K562 (cell line): ENCODE data around the gene CAPZB. TPM values are rescaled to one million over a fixed set of nuclear protein-coding genes. Genes with fewer than 3 reads are reported as not detected.

ENCODE experiments used
- ATAC-seq: fragments of 200-7000 bp; cut with Tn5 transposase; 3 replicates; pipeline ENCODE4 v1.9.1; 2020; ENCODE audit warnings: moderate library complexity
- BruUV-seq: library from RNA; stranded (reverse); fragments of 400-500 nt; replicated peaks from 2 replicates; lab custom pipeline; 2021; lab: Mats Ljungman, UMichigan
- CTCF ChIA-PET: fragments of 300-600 bp; formaldehyde crosslinking; extraction: SDS; loops from one replicate; lab custom pipeline; 2021; ENCODE audit warnings: low intra/inter-chr PET ratio; lab: Yijun Ruan, JAX
- POLR2A ChIA-PET: fragments of 300-600, 350-650 bp; sonication (Branson Sonifier 250); formaldehyde crosslinking; extraction: SDS; loops from one replicate; lab custom pipeline; 2021; ENCODE audit warnings: antibody characterized with exemption, inconsistent platforms; lab: Yijun Ruan, JAX
- DNase-seq, 4 experiments: peaks; one replicate each; pipeline versions ENCODE4 v3.0.0 to v3.0.0-alpha.2; 2011 to 2018; ENCODE audit warnings: low spot score in 3 of 4, mixed read lengths in 3 of 4; ENCODE audit errors: extremely low read depth in 1 of 4
- FAIRE-seq: peaks from 2 replicates; lab custom pipeline; 2011; peaks lifted over from hg19 to GRCh38; lab: Jason Lieb, UNC
- H2AFZ ChIP-seq: 2 replicates; pipeline ENCODE4 v1.6.0; 2011; ENCODE audit warnings: low read depth, low read length, control low read depth, inconsistent platforms
- H3K27ac ChIP-seq: fragments of 200-600 bp; 3 replicates; pipeline ENCODE4 v1.8.0; 2011; ENCODE audit warnings: low read depth, mild to moderate bottlenecking, control low read depth, inconsistent platforms, low read length, moderate library complexity, mixed read lengths; ENCODE audit errors: extremely low read depth
- H3K27me3 ChIP-seq, 2 experiments: fragments of 300-600 bp in 1 of 2; 2 replicates in 1 of 2; 3 replicates in 1 of 2; pipeline versions ENCODE4 v1.6.0 to v1.8.0; 2011; ENCODE audit warnings: inconsistent platforms in 2 of 2, low read length in 2 of 2, mild to moderate bottlenecking in 1 of 2, mixed read lengths in 1 of 2, moderate library complexity in 1 of 2; ENCODE audit not compliant: control insufficient read depth in 2 of 2, insufficient read depth in 2 of 2
- H3K36me3 ChIP-seq: fragments of 300-600 bp; 3 replicates; pipeline ENCODE4 v1.8.0; 2011; ENCODE audit warnings: mild to moderate bottlenecking, low read length, inconsistent platforms; ENCODE audit not compliant: control insufficient read depth, insufficient read depth
- H3K4me1 ChIP-seq, 2 experiments: fragments of 200-600 bp in 1 of 2; replicated peaks in 1 of 2; 2 replicates in 1 of 2; 3 replicates in 1 of 2; pipeline versions ENCODE4 v1.5.1 to v1.8.0; 2011; ENCODE audit warnings: inconsistent platforms in 2 of 2, low read length in 2 of 2, mild to moderate bottlenecking in 1 of 2, mixed read lengths in 1 of 2, moderate library complexity in 1 of 2; ENCODE audit not compliant: control insufficient read depth in 2 of 2, insufficient read depth in 2 of 2
- H3K4me2 ChIP-seq: 2 replicates; pipeline ENCODE4 v1.6.1; 2011; ENCODE audit warnings: low read length, control low read depth, inconsistent platforms, mixed read lengths; ENCODE audit not compliant: insufficient read depth
- H3K4me3 ChIP-seq: fragments of 200-600 bp; sonication (generic), shearing (Covaris generic); 2 replicates; pipeline ENCODE4 v1.5.1; 2016; ENCODE audit warnings: control low read depth, inconsistent platforms
- H3K79me2 ChIP-seq: fragments of 200-600 bp; 3 replicates; pipeline ENCODE4 v1.8.0; 2011; ENCODE audit warnings: low read length, inconsistent platforms; ENCODE audit not compliant: control insufficient read depth, insufficient read depth
- H3K9ac ChIP-seq, 2 experiments: 2 replicates each; pipeline versions ENCODE4 v1.6.0 to v1.6.1; 2011; ENCODE audit warnings: low read depth in 2 of 2, low read length in 2 of 2, control low read depth in 1 of 2, inconsistent platforms in 1 of 2, mild to moderate bottlenecking in 1 of 2, mixed read lengths in 1 of 2; ENCODE audit not compliant: insufficient read depth in 1 of 2
- H3K9me1 ChIP-seq: one replicate; pipeline ENCODE4 v1.6.0; 2011; ENCODE audit warnings: inconsistent platforms, mild to moderate bottlenecking, low read length, moderate library complexity; ENCODE audit not compliant: control insufficient read depth, insufficient read depth
- H3K9me3 ChIP-seq: replicated peaks from 2 replicates; pipeline ENCODE4 v1.5.1; 2011; ENCODE audit warnings: low read depth, low read length, inconsistent platforms; ENCODE audit not compliant: control insufficient read depth, insufficient read depth
- H4K20me1 ChIP-seq: replicated peaks from 2 replicates; pipeline ENCODE4 v1.6.1; 2011; ENCODE audit warnings: low read length, inconsistent platforms, mixed read lengths; ENCODE audit not compliant: control insufficient read depth, insufficient read depth
- ATF3 ChIP-seq, 2 experiments: fragments of 450-650 bp in 1 of 2; sonication (generic) in 1 of 2; formaldehyde crosslinking in 1 of 2; IDR thresholded peaks in 1 of 2; conservative IDR thresholded peaks in 1 of 2; 2 replicates each; pipeline versions ENCODE4 v1.6.1 to v1.8.1; 2016 to 2023; ENCODE audit warnings: mild to moderate bottlenecking in 2 of 2, moderate library complexity in 2 of 2, inconsistent platforms in 1 of 2, missing genetic modification reagents in 1 of 2
- CEBPG ChIP-seq, 3 experiments: fragments of 200-800 bp in 1 of 3; sonication (Bioruptor generic) in 1 of 3; sonication (generic) in 1 of 3; formaldehyde crosslinking in 1 of 3; IDR thresholded peaks in 2 of 3; conservative IDR thresholded peaks in 1 of 3; 2 replicates each; pipeline versions ENCODE4 v1.6.1 to v1.8.0; 2016 to 2022; ENCODE audit warnings: missing compliant biosample characterization in 2 of 3, missing genetic modification characterization in 2 of 3, mild to moderate bottlenecking in 1 of 3, missing genetic modification reagents in 1 of 3
- FOSL1 ChIP-seq: fragments of 200-800 bp; sonication (Bioruptor generic); conservative IDR thresholded peaks from 2 replicates; pipeline ENCODE4 v1.6.1; 2016; ENCODE audit warnings: missing genetic modification characterization, missing compliant biosample characterization
- IRF2 ChIP-seq: sonication (generic); formaldehyde crosslinking; IDR thresholded peaks from 2 replicates; pipeline ENCODE4 v1.8.1; 2022; ENCODE audit warnings: mild to moderate bottlenecking, missing genetic modification reagents
- MEIS2 ChIP-seq: fragments of 450-650 bp; IDR thresholded peaks from 2 replicates; pipeline ENCODE4 v1.6.1; 2014; ENCODE audit warnings: mild to moderate bottlenecking; ENCODE audit not compliant: partially characterized antibody
- MLLT1 ChIP-seq, 2 experiments: fragments of 450-650 bp; IDR thresholded peaks; 2 replicates each; pipeline ENCODE4 v1.6.1; 2016
- SMAD2 ChIP-seq: fragments of 150-350 bp; IDR thresholded peaks from 2 replicates; pipeline ENCODE4 v1.6.1; 2014; ENCODE audit warnings: low read depth, mild to moderate bottlenecking, low read length
- WGBS: fragments of 100-300 bp; shearing (Covaris generic); methylation state at CpG from one replicate; pipeline ENCODE4 v1.1.6; 2016; ENCODE audit warnings: low coverage, mixed read lengths; ENCODE audit not compliant: insufficient coverage; ENCODE audit errors: missing lambda C conversion rate; 5-methylcytosine and 5-hydroxymethylcytosine counted together
- in situ Hi-C: fragments of 300-500 bp; cut with MboI; formaldehyde crosslinking; loops from 4 replicates; pipeline ENCODE4 v1.15.0; 2018; ENCODE audit warnings: inconsistent platforms, mixed read lengths
- intact Hi-C: fragments of 100-400 bp; cut with micrococcal nuclease; formaldehyde crosslinking; loops from 2 replicates; pipeline ENCODE4 v1.14.2; 2022
- polyA plus RNA-seq, 8 experiments: library from polyadenylated mRNA; depleted of rRNA in 4 of 8; stranded (reverse) in 5 of 8; unstranded in 3 of 8; fragments of >200 nt; fragmentation: Nextera tagmentation in 2 of 8; fragmentation: Illumina TruSeq in 1 of 8; extraction: Ambion mirVana in 2 of 8; extraction: Trizol in 1 of 8; gene quantifications; 2 replicates each; pipeline versions ENCODE4 v1.2.1 to v1.2.3, GENCODE V29; 2011 to 2014; ENCODE audit warnings: inconsistent platforms in 1 of 8, missing spikeins in 1 of 8
- total RNA-seq, 7 experiments: library from RNA; depleted of rRNA in 6 of 7; stranded (reverse); fragments of >200 nt in 6 of 7; fragmentation: Illumina TruSeq in 2 of 7; extraction: Trizol in 2 of 7; gene quantifications; 2 replicates each; pipeline versions ENCODE4 v1.2.1 to v1.2.3, GENCODE V29; 2011 to 2021; ENCODE audit warnings: low replicate concordance in 1 of 7

CAPZB gene
- total and polyA plus RNA-seq, 9 of the 15 experiments (the other 6 are each of a cell fraction or from before 2014, with no cell fraction given), result 57.6 to 297 (median 125) TPM

- in situ Hi-C loops, result no loop called here
- POLR2A ChIA-PET, result interaction anchor here (0.5 to 1.5 kb wide), 3 partner anchors 8 to 1435 kb away, joined by 3 to 7 read pairs (median 4); no protein-coding TSS in a partner anchor
- CTCF ChIA-PET, result no interaction called here
These were observed 40.5 kb upstream of the CAPZB start for GRCh38 chr1:19525607-19526545.

More at GRCh38 chr1:19525607-19526545, 40.5 kb upstream of the CAPZB start:
- no peak overlapping the region for H3K4me2 ChIP-seq
- FAIRE-seq (no peak), DNase-seq (no peak), ATAC-seq (peak; percentile 55)
- H4K20me1 ChIP-seq, result no peaks in the 10 kb centered on the region
- H3K4me3 ChIP-seq, result no peak overlapping the region
- H3K9me3 ChIP-seq, result no peaks in the 10 kb centered on the region; the same call in 1 of the 2 replicates
- peak overlapping the region; percentile 75 for H2AFZ ChIP-seq
- H3K79me2 ChIP-seq, result no peaks in the 10 kb centered on the region
- H3K9me1 ChIP-seq, result no peaks in the 10 kb centered on the region
- no peaks in the 10 kb centered on the region for H3K36me3 ChIP-seq
- intact Hi-C loops, result no loop called here
- H3K27me3 ChIP-seq, result no peaks in the 10 kb centered on the region
- 21% methylated on average over 8 of the region's 8 CpGs for WGBS
- no peaks in the 10 kb centered on the region for H3K4me1 ChIP-seq
- H3K27ac ChIP-seq, result no peak overlapping the region
- peak; percentile 92 for TF ChIP-seq FOSL1 (tag)
- TF ChIP-seq SMAD2, result no peak
- no peak for TF ChIP-seq CEBPG (CRISPR knock-in tag; IDR thresholded peaks at IDR 0.05)
- peak in 1 of 2 experiments; percentile 70; a peak in 2 of 4 replicates for TF ChIP-seq CEBPG (tag; conservative IDR thresholded peaks at IDR 0.05 in 1 of 2, IDR thresholded peaks at IDR 0.05 in 1 of 2)
- TF ChIP-seq MLLT1 (IDR thresholded peaks at IDR 0.05), result peak in 1 of 2 experiments; percentile 55; a peak in 1 of 4 replicates
- peak; percentile 72; the same call in 1 of the 2 replicates for TF ChIP-seq ATF3 (IDR thresholded peaks at IDR 0.05)
- TF ChIP-seq ATF3 (CRISPR knock-in tag; conservative IDR thresholded peaks at IDR 0.05), result no peak
- peak; percentile 51 for TF ChIP-seq MEIS2
- TF ChIP-seq IRF2 (CRISPR knock-in tag), result no peak
- TF ChIP-seq, all 486 proteins: peak for 5
- H3K9ac ChIP-seq, result no peak overlapping the region
- no TSS peak for BruUV-seq
